ENCODE results near the gene MEGF6. TPM values are rescaled to one million over a fixed set of nuclear protein-coding genes. Genes with fewer than 3 reads are reported as not detected.

Gene MEGF6
- total RNA-seq, 6 experiments from 2014 or later: 20.3 to 39.2 (median 23.0) TPM

DNA sequence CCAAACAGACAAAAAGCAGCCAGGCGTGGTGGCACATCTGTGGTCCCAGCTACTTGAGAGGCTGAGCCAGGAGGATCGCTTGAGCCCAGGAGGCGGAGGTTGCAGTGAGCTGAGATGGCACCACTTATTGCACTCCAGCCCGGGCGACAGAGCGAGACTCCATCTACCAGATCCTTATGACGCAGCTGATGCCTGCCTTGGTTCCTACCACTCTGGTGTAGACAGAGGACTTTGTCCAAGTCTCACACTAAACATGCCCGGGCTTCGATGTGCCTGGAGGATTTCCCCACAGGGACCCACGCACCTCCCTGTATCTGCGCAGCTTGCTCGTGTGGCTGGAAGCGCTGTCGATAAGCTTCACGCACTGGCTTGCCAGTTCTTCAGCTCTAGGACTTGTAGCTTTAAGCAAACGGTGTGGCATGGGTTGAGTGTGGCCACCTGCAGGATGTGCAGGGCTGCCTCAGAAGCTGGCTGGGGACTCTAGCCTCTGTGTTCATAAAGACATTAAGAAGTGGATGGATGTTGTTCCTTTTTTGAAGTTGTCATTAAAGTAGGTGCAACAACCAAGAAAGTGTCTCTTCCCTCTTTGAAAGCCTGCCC, 18.4 kb upstream of the MEGF6 start:
- Mint-ChIP-seq H3K36me3 (ENCODE audit: low read depth) (peaks cover 4% of the 10 kb centered on the region; the same call in 1 of the 2 replicates), H3K4me3 (no peak overlapping the region), H3K4me1 (ENCODE audit: low read depth) (peaks cover 10% of the 10 kb centered on the region), H3K9me3 (no peaks in the 10 kb centered on the region), H3K27ac (no peak overlapping the region), H3K27me3 (ENCODE audit: insufficient read depth) (no peaks in the 10 kb centered on the region; the same call in none of the 2 replicates)
- no peak for TF ChIP-seq CTCF (IDR thresholded peaks at IDR 0.05)
- no peak for DNase-seq

GRCh38 chr1:3628445-3628844, 17.1 kb upstream of the MEGF6 start:
- no peaks in the 10 kb centered on the region for H3K9me3 Mint-ChIP-seq
- no peaks in the 10 kb centered on the region; the same call in none of the 2 replicates for H3K27me3 Mint-ChIP-seq (ENCODE audit: insufficient read depth)
- TF ChIP-seq CTCF (IDR thresholded peaks at IDR 0.05): no peak
- peaks cover 4% of the 10 kb centered on the region; the same call in 1 of the 2 replicates for H3K36me3 Mint-ChIP-seq (ENCODE audit: low read depth)
- no peak for DNase-seq
- H3K4me3 Mint-ChIP-seq: no peak overlapping the region
- peaks cover 17% of the 10 kb centered on the region for H3K4me1 Mint-ChIP-seq (ENCODE audit: low read depth)
- no peak overlapping the region for H3K27ac Mint-ChIP-seq

- TF ChIP-seq CTCF (IDR thresholded peaks at IDR 0.05): no peak
- H3K9me3 Mint-ChIP-seq: no peaks in the 10 kb centered on the region
- H3K4me3 Mint-ChIP-seq: no peak overlapping the region
Observed at GRCh38 chr1:3627515-3628253, 16.4 kb upstream of the MEGF6 start.

GRCh38 chr1:3626025-3626424, 14.7 kb upstream of the MEGF6 start:
- Mint-ChIP-seq H3K4me3 (peak overlapping the region; percentile 84), H3K27ac (peak overlapping the region; percentile 43; the same call in 1 of the 2 replicates), H3K4me1 (ENCODE audit: low read depth) (peaks cover 30% of the 10 kb centered on the region), H3K9me3 (no peaks in the 10 kb centered on the region), H3K36me3 (ENCODE audit: low read depth) (peaks cover 4% of the 10 kb centered on the region; the same call in 1 of the 2 replicates), H3K27me3 (ENCODE audit: insufficient read depth) (no peaks in the 10 kb centered on the region; the same call in none of the 2 replicates)
- TF ChIP-seq CTCF (IDR thresholded peaks at IDR 0.05): no peak
- no peak for DNase-seq

More at GRCh38 chr1:3627515-3628253, 16.4 kb upstream of the MEGF6 start:
- no peak for DNase-seq
- Mint-ChIP-seq H3K27ac (no peak overlapping the region), H3K36me3 (ENCODE audit: low read depth) (peaks cover 4% of the 10 kb centered on the region; the same call in 1 of the 2 replicates), H3K4me1 (ENCODE audit: low read depth) (peaks cover 25% of the 10 kb centered on the region), H3K27me3 (ENCODE audit: insufficient read depth) (no peaks in the 10 kb centered on the region; the same call in none of the 2 replicates)

DNA sequence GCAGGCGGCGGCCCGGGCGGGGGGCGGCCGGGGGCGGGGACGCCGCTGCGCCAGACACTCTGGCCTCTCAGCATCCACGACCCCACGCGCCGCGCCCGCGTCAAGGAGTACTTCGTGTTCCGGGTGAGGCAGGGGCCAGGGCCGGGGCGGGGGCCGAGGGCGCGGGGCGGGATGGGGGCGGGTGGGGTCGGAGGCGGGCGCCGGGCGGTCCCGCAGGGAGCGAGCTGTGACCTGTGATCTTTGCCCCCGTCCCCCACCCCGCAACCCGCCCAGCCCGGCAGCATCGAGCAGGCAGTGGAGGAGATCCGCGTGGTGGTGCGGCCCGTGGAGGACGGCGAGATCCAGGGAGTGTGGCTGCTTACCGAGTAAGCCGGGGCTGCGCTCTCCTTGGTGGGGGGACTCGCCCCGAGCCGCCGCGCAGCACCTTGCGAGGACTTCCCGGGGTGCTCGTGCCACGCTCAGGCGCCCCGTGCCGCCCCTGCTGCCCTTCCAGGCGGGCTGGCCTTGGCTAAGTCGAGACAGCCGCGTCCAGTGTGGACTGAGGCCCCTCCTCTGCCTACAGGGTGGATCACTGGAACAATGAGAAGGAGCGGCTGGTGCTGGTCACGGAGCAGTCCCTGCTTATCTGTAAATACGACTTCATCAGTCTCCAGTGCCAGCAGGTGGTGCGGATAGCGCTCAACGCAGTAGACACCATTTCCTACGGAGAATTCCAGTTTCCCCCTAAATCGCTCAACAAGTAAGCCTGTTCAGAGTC, 14.0 kb upstream of the MEGF6 start:
- H3K27me3 Mint-ChIP-seq (ENCODE audit: insufficient read depth): peaks cover 2% of the 10 kb centered on the region

More for the DNA sequence above, 14.0 kb upstream of the MEGF6 start:
- Mint-ChIP-seq H3K9me3 (no peaks in the 10 kb centered on the region), H3K4me3 (peak overlapping the region; percentile 84), H3K27ac (peak overlapping the region; percentile 43; the same call in 1 of the 2 replicates), H3K36me3 (ENCODE audit: low read depth) (peaks cover 4% of the 10 kb centered on the region; the same call in 1 of the 2 replicates), H3K4me1 (ENCODE audit: low read depth) (peaks cover 30% of the 10 kb centered on the region)
- DNase-seq: peak; percentile 39
- peak; percentile 11; the same call in 1 of the 2 replicates for TF ChIP-seq CTCF (IDR thresholded peaks at IDR 0.05)

Data from HFFc6 (cell line).